AG09309 (cell line): ENCODE results near the gene CNPY3.

Experiments used
- DNase-seq: peaks from one replicate; pipeline ENCODE4 v3.0.0-alpha.2; 2010; ENCODE audit warnings: low read depth
- H3K4me3 ChIP-seq: 2 replicates; pipeline ENCODE4 v1.5.1; 2011; ENCODE audit warnings: mild to moderate bottlenecking, low read depth, low read length, moderate library complexity; ENCODE audit not compliant: control insufficient read depth
- CTCF ChIP-seq: IDR thresholded peaks from 2 replicates; pipeline ENCODE4 v1.5.1; 2011; ENCODE audit warnings: mild to moderate bottlenecking, low read depth, low read length, inconsistent platforms; ENCODE audit not compliant: insufficient read depth, control insufficient read depth; ENCODE audit errors: missing control alignments

CNPY3 gene

GRCh38 chr6:42987533-42988451 lies 58.5 kb downstream of the CNPY3 start:
- DNase-seq = no peak
- TF ChIP-seq CTCF = no peak
- H3K4me3 ChIP-seq = no peak overlapping the region

- TF ChIP-seq CTCF = no peak
- DNase-seq = no peak
- no peak overlapping the region for H3K4me3 ChIP-seq
Observed at GRCh38 chr6:42988486-42989020, 59.3 kb downstream of the CNPY3 start.
